Measurements from ENCODE around the gene PALLD. TPM values are rescaled to one million over a fixed set of nuclear protein-coding genes. Genes with fewer than 3 reads are reported as not detected.
"Not testable (repeated sequence)": the region's sequence is repeated elsewhere in the genome, so short reads cannot be mapped to it uniquely, and the experiment has no call there.

PALLD gene
- total RNA-seq (2014; rRNA removed) (26.7 and 33.5 TPM in 2 replicates), Bru-seq, nascent RNA (percentile 62 among the genes with signal in this experiment), BruChase-seq, experiment 1, labeled RNA remaining after a 6-hour chase (percentile 55 among the genes with signal in this experiment), BruChase-seq, experiment 2, labeled RNA remaining after a 2-hour chase (percentile 46 among the genes with signal in this experiment)
- long read RNA-seq, full-length matches to known transcripts = 36 of 83 reads
- long read RNA-seq, partial matches to known transcripts = 33 of 83 reads
- long read RNA-seq, other reads (novel, unspliced or antisense) = 14 of 83 reads

- H3K79me2 ChIP-seq (ENCODE audit: low read length) = no peaks in the 10 kb centered on the region
- H3K4me1 ChIP-seq (ENCODE audit: insufficient read depth, low read length) = peaks cover 15% of the 10 kb centered on the region
- H3K36me3 ChIP-seq (ENCODE audit: low read depth, low read length) = no peaks in the 10 kb centered on the region
- CTCF ChIA-PET = no interaction called here
- no peak for TF ChIP-seq EZH2phosphoT487 (IDR thresholded peaks at IDR 0.05; ENCODE audit: borderline replicate concordance, low read length)
- no peak for TF ChIP-seq CTCF (conservative IDR thresholded peaks at IDR 0.05; ENCODE audit: low read depth, low read length)
- TF ChIP-seq EZH2 (IDR thresholded peaks at IDR 0.05; ENCODE audit: low read length, unreplicated experiment) = no peak
- no peak within 1 kb of the TSS for H3K27ac ChIP-seq (ENCODE audit: low read length)
- H4K20me1 ChIP-seq (ENCODE audit: low read length) = no peaks in the 10 kb centered on the region
- H2AFZ ChIP-seq (ENCODE audit: low read length) = no peak within 1 kb of the TSS
- intact Hi-C loops (cut with micrococcal nuclease) = no loop called here
- POLR2A ChIA-PET (ENCODE audit: unreplicated experiment) = no interaction called here
- no peak for ATAC-seq
- no peak for DNase-seq
- no TSS peak for BruUV-seq (replicated peaks)
- H3F3A ChIP-seq (ENCODE audit: low read length, unreplicated experiment) = peaks cover 5% of the 10 kb centered on the region
- H3K9me2 ChIP-seq (replicated peaks; ENCODE audit: low read length) = no peaks in the 10 kb centered on the region
- no peak within 1 kb of the TSS for H3K4me2 ChIP-seq (ENCODE audit: low read length)
- no peak within 1 kb of the TSS for H3K4me3 ChIP-seq (ENCODE audit: low read length)
- no peaks in the 10 kb centered on the region for H3K27me3 ChIP-seq (ENCODE audit: low read length)
- H3K9ac ChIP-seq (ENCODE audit: low read length) = no peak within 1 kb of the TSS
- H3K9me3 ChIP-seq (ENCODE audit: low read length) = no peaks in the 10 kb centered on the region
These were observed at the start of gene PALLD for GRCh38 chr4:168496834-168497233. Gene PALLD (plus strand): TSS chr4:168497052.

- BruUV-seq (replicated peaks); H3K9me2 ChIP-seq (replicated peaks; ENCODE audit: low read length); H3K36me3 ChIP-seq (ENCODE audit: low read depth, low read length); H3K27ac ChIP-seq (ENCODE audit: low read length); DNase-seq; intact Hi-C loops (cut with micrococcal nuclease); H3K79me2 ChIP-seq (ENCODE audit: low read length); H2AFZ ChIP-seq (ENCODE audit: low read length); POLR2A ChIA-PET (ENCODE audit: unreplicated experiment); H3K9me3 ChIP-seq (ENCODE audit: low read length); CTCF ChIA-PET; H4K20me1 ChIP-seq (ENCODE audit: low read length); H3K4me3 ChIP-seq (ENCODE audit: low read length); H3K9ac ChIP-seq (ENCODE audit: low read length); H3F3A ChIP-seq (ENCODE audit: low read length, unreplicated experiment); ATAC-seq; H3K27me3 ChIP-seq (ENCODE audit: low read length); H3K4me2 ChIP-seq (ENCODE audit: low read length): not testable (repeated sequence)
- H3K4me1 ChIP-seq (ENCODE audit: insufficient read depth, low read length) = peaks cover 24% of the 10 kb centered on the region
These were observed 47.8 kb upstream of the PALLD start for GRCh38 chr4:168449063-168449462.

- Histone ChIP-seq H3K9me3 (ENCODE audit: low read length) (no peaks in the 10 kb centered on the region), H3K4me1 (ENCODE audit: insufficient read depth, low read length) (peaks cover 24% of the 10 kb centered on the region), H3F3A (ENCODE audit: low read length, unreplicated experiment) (no peaks in the 10 kb centered on the region), H3K4me3 (ENCODE audit: low read length) (no peak overlapping the region), H3K9me2 (replicated peaks; ENCODE audit: low read length) (no peaks in the 10 kb centered on the region), H3K79me2 (ENCODE audit: low read length) (no peaks in the 10 kb centered on the region), H3K27ac (ENCODE audit: low read length) (peak overlapping the region; percentile 85), H4K20me1 (ENCODE audit: low read length) (no peaks in the 10 kb centered on the region), H3K9ac (ENCODE audit: low read length) (no peak overlapping the region), H3K36me3 (ENCODE audit: low read depth, low read length) (no peaks in the 10 kb centered on the region), H3K27me3 (ENCODE audit: low read length) (no peaks in the 10 kb centered on the region), H3K4me2 (ENCODE audit: low read length) (peak overlapping the region; percentile 71), H2AFZ (ENCODE audit: low read length) (no peak overlapping the region)
- ATAC-seq = peak; percentile 63
- ChIA-PET CTCF (interaction anchor here (0.6 kb wide), 1 partner anchor 392 kb away, joined by 3 read pairs; no protein-coding TSS in a partner anchor), POLR2A (ENCODE audit: unreplicated experiment) (no interaction called here)
- peak; percentile 84 for DNase-seq
- intact Hi-C loops (cut with micrococcal nuclease) = no loop called here
- TF ChIP-seq EZH2phosphoT487 (IDR thresholded peaks at IDR 0.05; ENCODE audit: borderline replicate concordance, low read length) (no peak), CTCF (conservative IDR thresholded peaks at IDR 0.05; ENCODE audit: low read depth, low read length) (no peak), EZH2 (IDR thresholded peaks at IDR 0.05; ENCODE audit: low read length, unreplicated experiment) (no peak)
- TSS peak; percentile 40 for BruUV-seq (replicated peaks)
These were observed 47.0 kb upstream of the PALLD start for GRCh38 chr4:168449719-168450452.
